ENCODE data around the gene CAMK4. TPM values are rescaled to one million over a fixed set of nuclear protein-coding genes. Genes with fewer than 3 reads are reported as not detected.
A peak's percentile ranks its signal among the peaks of the same experiment; 100 is the strongest.

Gene CAMK4
- total and polyA plus RNA-seq, 4 donors = 15.8 to 49.1 (median 25.0) TPM

DNA sequence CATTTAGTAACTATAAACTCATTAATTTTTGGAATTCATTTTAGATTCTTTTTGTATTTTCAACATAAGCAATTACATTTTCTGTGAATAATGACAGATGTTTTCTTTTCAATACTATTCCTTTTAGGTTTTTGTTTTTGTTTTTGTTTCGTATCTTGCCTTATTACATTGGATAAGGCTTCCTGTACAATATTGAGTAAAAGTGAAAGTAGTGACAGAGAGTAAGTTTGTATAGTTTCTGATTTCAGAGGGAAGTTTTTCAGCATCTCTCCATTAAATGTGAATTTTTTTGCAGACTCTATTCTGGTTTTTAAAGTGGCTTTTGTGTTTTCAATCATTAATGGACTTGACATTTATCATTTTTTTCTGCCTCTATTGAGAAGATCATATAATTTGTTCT lies 12.8 kb upstream of the CAMK4 start:
- DNase-seq (ENCODE audit: low read depth in 4 of 6, low spot score in 6 of 6) = no peak
- Histone ChIP-seq H3K4me1 (ENCODE audit: control insufficient read depth, insufficient read depth, low read length) (no peaks in the 10 kb centered on the region), H3K9me3 (ENCODE audit: control insufficient read depth, insufficient read depth, low read length) (no peaks in the 10 kb centered on the region), H3K36me3 (ENCODE audit: control insufficient read depth, insufficient read depth, low read length) (no peaks in the 10 kb centered on the region), H3K27ac (ENCODE audit: low read depth, low read length) (no peak overlapping the region), H3K27me3 (ENCODE audit: control insufficient read depth, insufficient read depth, low read length) (no peaks in the 10 kb centered on the region), H3K4me3 (ENCODE audit: low read depth, low read length) (no peak overlapping the region)
- no CpG with 5 or more reads among the region's 1 CpG for WGBS (ENCODE audit: insufficient coverage)

DNA sequence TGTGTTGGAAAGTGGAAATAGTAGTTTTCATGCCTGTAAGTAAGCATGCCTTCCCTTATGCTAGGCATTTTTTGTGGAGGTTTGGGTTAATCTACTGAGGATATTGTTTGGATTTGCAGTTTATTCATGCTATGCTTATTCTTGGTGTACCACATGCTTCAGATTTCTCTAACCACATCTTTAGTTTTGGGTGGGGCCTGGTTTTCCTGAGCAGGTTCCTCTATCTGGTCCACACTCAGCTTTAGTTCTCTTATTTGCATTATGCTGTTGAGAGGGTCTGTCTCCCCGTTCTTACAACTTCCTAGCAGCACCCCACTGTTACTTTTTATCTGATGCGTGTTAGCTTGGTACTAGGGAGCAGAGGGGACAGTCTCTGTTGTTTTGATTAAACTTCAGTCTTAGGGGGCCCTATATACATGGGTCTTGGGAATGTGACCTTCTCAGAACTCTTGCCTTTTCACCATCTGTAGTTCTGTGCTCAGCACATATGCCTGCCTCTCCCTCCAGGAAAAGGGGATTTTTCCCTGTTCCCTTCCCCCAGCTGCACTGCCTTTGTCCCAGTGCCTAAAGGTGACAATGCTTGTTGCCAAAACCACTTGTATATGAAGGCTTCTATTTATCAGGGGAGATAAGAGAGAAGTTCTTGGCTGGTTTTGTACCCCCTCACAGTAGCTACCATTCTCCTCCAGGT lies 10.0 kb upstream of the CAMK4 start:
- no peak overlapping the region for H3K27ac ChIP-seq (ENCODE audit: low read depth, low read length)
- H3K27me3 ChIP-seq (ENCODE audit: control insufficient read depth, insufficient read depth, low read length) = no peaks in the 10 kb centered on the region
- no peaks in the 10 kb centered on the region for H3K36me3 ChIP-seq (ENCODE audit: control insufficient read depth, insufficient read depth, low read length)
- H3K4me1 ChIP-seq (ENCODE audit: control insufficient read depth, insufficient read depth, low read length) = no peaks in the 10 kb centered on the region
- DNase-seq (ENCODE audit: low read depth in 4 of 6, low spot score in 6 of 6) = no peak
- H3K4me3 ChIP-seq (ENCODE audit: low read depth, low read length) = no peak overlapping the region
- no CpG with 5 or more reads among the region's 2 CpGs for WGBS (ENCODE audit: insufficient coverage)
- no peaks in the 10 kb centered on the region for H3K9me3 ChIP-seq (ENCODE audit: control insufficient read depth, insufficient read depth, low read length)

DNA sequence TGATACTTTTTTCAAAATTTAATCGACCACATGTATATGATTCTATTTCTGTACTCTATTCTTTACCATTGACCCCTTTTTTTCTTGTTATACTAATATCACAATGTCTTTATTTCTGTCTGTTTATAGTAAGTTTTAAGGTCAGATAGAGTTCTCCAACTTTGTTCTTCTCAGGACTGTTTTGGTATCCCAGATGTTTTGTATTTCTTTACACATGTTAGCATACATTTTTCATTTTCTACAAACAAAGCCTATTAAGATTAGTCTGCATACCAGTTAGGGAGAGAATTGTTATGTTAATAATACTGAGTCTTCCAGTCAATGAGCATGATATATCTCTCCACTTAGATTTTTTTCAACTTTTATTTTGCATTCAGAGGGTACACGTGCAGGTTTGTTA lies 8.2 kb upstream of the CAMK4 start:
- Histone ChIP-seq H3K9me3 (ENCODE audit: control insufficient read depth, insufficient read depth, low read length) (no peaks in the 10 kb centered on the region), H3K27me3 (ENCODE audit: control insufficient read depth, insufficient read depth, low read length) (no peaks in the 10 kb centered on the region), H3K4me1 (ENCODE audit: control insufficient read depth, insufficient read depth, low read length) (no peaks in the 10 kb centered on the region), H3K36me3 (ENCODE audit: control insufficient read depth, insufficient read depth, low read length) (no peaks in the 10 kb centered on the region), H3K4me3 (ENCODE audit: low read depth, low read length) (no peak overlapping the region), H3K27ac (ENCODE audit: low read depth, low read length) (no peak overlapping the region)
- WGBS (ENCODE audit: insufficient coverage) = no CpG with 5 or more reads among the region's 2 CpGs
- DNase-seq (ENCODE audit: low read depth in 4 of 6, low spot score in 6 of 6) = no peak

GRCh38 chr5:111221139-111221538 lies 3.0 kb upstream of the CAMK4 start:
- DNase-seq (ENCODE audit: low read depth in 4 of 6, low spot score in 6 of 6) = no peak
- Histone ChIP-seq H3K4me1 (ENCODE audit: control insufficient read depth, insufficient read depth, low read length) (peaks cover 11% of the 10 kb centered on the region), H3K27ac (ENCODE audit: low read depth, low read length) (no peak overlapping the region), H3K9me3 (ENCODE audit: control insufficient read depth, insufficient read depth, low read length) (no peaks in the 10 kb centered on the region), H3K27me3 (ENCODE audit: control insufficient read depth, insufficient read depth, low read length) (peaks cover 2% of the 10 kb centered on the region), H3K4me3 (ENCODE audit: low read depth, low read length) (no peak overlapping the region), H3K36me3 (ENCODE audit: control insufficient read depth, insufficient read depth, low read length) (no peaks in the 10 kb centered on the region)
- no CpG with 5 or more reads among the region's 1 CpG for WGBS (ENCODE audit: insufficient coverage)

DNA sequence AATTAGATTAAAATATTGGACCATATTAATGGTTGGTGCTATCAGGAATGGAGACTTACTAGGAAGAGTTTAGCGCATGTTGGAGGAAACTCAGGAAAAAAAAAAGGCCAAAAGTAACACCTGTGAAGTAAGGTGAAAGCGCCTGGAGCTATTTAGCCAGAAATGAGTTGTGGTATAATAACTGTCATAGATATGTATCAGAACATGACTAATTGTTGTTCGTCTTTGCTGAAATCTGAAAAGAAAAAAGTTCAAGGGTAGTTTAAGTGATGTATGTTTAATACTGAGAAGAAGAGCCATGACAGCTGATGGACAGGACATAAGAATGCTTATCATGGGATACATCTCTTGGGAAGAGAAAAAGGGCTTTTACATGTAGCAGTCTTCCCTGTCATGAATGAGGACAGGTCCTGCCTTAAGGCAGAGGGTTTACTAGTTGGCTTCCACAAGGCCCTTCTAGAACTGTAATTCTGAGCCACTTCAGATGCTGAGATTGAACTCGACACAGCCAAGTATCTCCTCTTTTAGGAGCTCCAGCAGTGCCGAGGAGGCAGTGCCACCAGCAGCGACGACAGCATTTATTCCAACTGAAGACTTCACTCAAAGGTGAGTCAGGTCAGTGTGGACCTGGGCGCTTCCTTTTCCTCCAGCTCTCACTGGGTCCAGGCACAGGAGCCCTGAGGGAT lies 940 bp upstream of the CAMK4 start:
- DNase-seq (ENCODE audit: low read depth in 4 of 6, low spot score in 6 of 6) = no peak
- Histone ChIP-seq H3K4me3 (ENCODE audit: low read depth, low read length) (peak overlapping the region; percentile 80), H3K4me1 (ENCODE audit: control insufficient read depth, insufficient read depth, low read length) (peaks cover 11% of the 10 kb centered on the region), H3K27ac (ENCODE audit: low read depth, low read length) (no peak overlapping the region), H3K27me3 (ENCODE audit: control insufficient read depth, insufficient read depth, low read length) (peaks cover 2% of the 10 kb centered on the region), H3K36me3 (ENCODE audit: control insufficient read depth, insufficient read depth, low read length) (no peaks in the 10 kb centered on the region), H3K9me3 (ENCODE audit: control insufficient read depth, insufficient read depth, low read length) (no peaks in the 10 kb centered on the region)
- WGBS (ENCODE audit: insufficient coverage) = 38% methylated on average over 8 of the region's 8 CpGs

- Histone ChIP-seq H3K4me3 (ENCODE audit: low read depth, low read length) (peak overlapping the region; percentile 80), H3K27ac (ENCODE audit: low read depth, low read length) (peak overlapping the region; percentile 61), H3K27me3 (ENCODE audit: control insufficient read depth, insufficient read depth, low read length) (peaks cover 2% of the 10 kb centered on the region), H3K36me3 (ENCODE audit: control insufficient read depth, insufficient read depth, low read length) (no peaks in the 10 kb centered on the region), H3K9me3 (ENCODE audit: control insufficient read depth, insufficient read depth, low read length) (no peaks in the 10 kb centered on the region), H3K4me1 (ENCODE audit: control insufficient read depth, insufficient read depth, low read length) (peaks cover 11% of the 10 kb centered on the region)
- DNase-seq (ENCODE audit: low read depth in 4 of 6, low spot score in 6 of 6) = peak in 4 of 6 donors; percentile 17 to 75 (median 36)
- 0% methylated on average over 20 of the region's 34 CpGs for WGBS (ENCODE audit: insufficient coverage)
Observed at GRCh38 chr5:111224561-111225345, 569 bp downstream of the CAMK4 start.

DNA sequence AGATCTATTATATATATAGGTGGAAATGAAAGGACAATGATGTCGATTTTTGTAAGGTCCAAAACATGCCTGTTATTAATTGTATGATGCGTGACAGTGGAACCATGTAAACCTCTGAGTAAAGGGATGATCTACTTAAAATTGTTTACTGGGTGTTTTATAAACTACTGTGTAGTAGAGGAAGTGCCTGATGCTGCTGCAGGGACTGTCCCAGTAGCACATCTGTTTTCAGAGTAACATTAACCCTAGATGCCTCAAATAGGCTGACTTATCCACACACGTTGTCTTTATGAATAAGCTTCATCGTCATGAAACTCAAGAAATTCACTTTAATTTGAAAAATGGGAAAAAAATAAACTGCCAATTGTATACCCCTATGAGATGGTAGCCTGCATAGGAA lies 1.7 kb downstream of the CAMK4 start:
- Histone ChIP-seq H3K4me1 (ENCODE audit: control insufficient read depth, insufficient read depth, low read length) (peaks cover 11% of the 10 kb centered on the region), H3K27ac (ENCODE audit: low read depth, low read length) (no peak overlapping the region), H3K9me3 (ENCODE audit: control insufficient read depth, insufficient read depth, low read length) (no peaks in the 10 kb centered on the region), H3K27me3 (ENCODE audit: control insufficient read depth, insufficient read depth, low read length) (peaks cover 2% of the 10 kb centered on the region), H3K36me3 (ENCODE audit: control insufficient read depth, insufficient read depth, low read length) (no peaks in the 10 kb centered on the region), H3K4me3 (ENCODE audit: low read depth, low read length) (peak overlapping the region; percentile 80)
- DNase-seq (ENCODE audit: low read depth in 4 of 6, low spot score in 6 of 6) = no peak
- no CpG with 5 or more reads among the region's 4 CpGs for WGBS (ENCODE audit: insufficient coverage)

GRCh38 chr5:111226556-111226955 lies 2.4 kb downstream of the CAMK4 start:
- H3K9me3 ChIP-seq (ENCODE audit: control insufficient read depth, insufficient read depth, low read length) = no peaks in the 10 kb centered on the region
- peaks cover 11% of the 10 kb centered on the region for H3K4me1 ChIP-seq (ENCODE audit: control insufficient read depth, insufficient read depth, low read length)
- no peak for DNase-seq (ENCODE audit: low read depth in 4 of 6, low spot score in 6 of 6)
- H3K4me3 ChIP-seq (ENCODE audit: low read depth, low read length) = no peak overlapping the region
- 100% methylated on average over 1 of the region's 6 CpGs for WGBS (ENCODE audit: insufficient coverage)
- H3K36me3 ChIP-seq (ENCODE audit: control insufficient read depth, insufficient read depth, low read length) = no peaks in the 10 kb centered on the region
- no peak overlapping the region for H3K27ac ChIP-seq (ENCODE audit: low read depth, low read length)
- H3K27me3 ChIP-seq (ENCODE audit: control insufficient read depth, insufficient read depth, low read length) = peaks cover 2% of the 10 kb centered on the region

- no peak overlapping the region for H3K4me3 ChIP-seq (ENCODE audit: low read depth, low read length)
Observed at GRCh38 chr5:111227226-111227782, 3.1 kb downstream of the CAMK4 start.

More at GRCh38 chr5:111227226-111227782, 3.1 kb downstream of the CAMK4 start:
- Histone ChIP-seq H3K27ac (ENCODE audit: low read depth, low read length) (no peak overlapping the region), H3K9me3 (ENCODE audit: control insufficient read depth, insufficient read depth, low read length) (no peaks in the 10 kb centered on the region), H3K27me3 (ENCODE audit: control insufficient read depth, insufficient read depth, low read length) (peaks cover 2% of the 10 kb centered on the region), H3K4me1 (ENCODE audit: control insufficient read depth, insufficient read depth, low read length) (peaks cover 11% of the 10 kb centered on the region), H3K36me3 (ENCODE audit: control insufficient read depth, insufficient read depth, low read length) (no peaks in the 10 kb centered on the region)
- DNase-seq (ENCODE audit: low read depth in 4 of 6, low spot score in 6 of 6) = no peak
- WGBS (ENCODE audit: insufficient coverage) = 78% methylated on average over 3 of the region's 6 CpGs

All from spinal cord (tissue), 10 donors.